Measurements from ENCODE around the gene ULBP2. TPM values are rescaled to one million over a fixed set of nuclear protein-coding genes. Genes with fewer than 3 reads are reported as not detected.

ULBP2 gene
- polyA plus RNA-seq, 1 donor (not counting 4 experiments of a cell fraction or from before 2014, with no cell fraction given), result 11.8 TPM

GRCh38 chr6:149950423-149950822, 8.6 kb downstream of the ULBP2 start:
- dilution Hi-C loops (cut with MboI; ENCODE audit: extremely low pct_ligation_motif_present, low sequenced_read_pairs), result no loop called here
- H3K4me3 ChIP-seq (ENCODE audit: control insufficient read depth in 2 of 3, extremely low read depth in 1 of 3, insufficient read depth in 2 of 3, low read depth in 1 of 3, low read length in 3 of 3), result no peak overlapping the region
- peaks cover 43% of the 10 kb centered on the region for H3K27me3 ChIP-seq (ENCODE audit: control insufficient read depth, extremely low read depth, insufficient read depth, low read length)
- H3K4me1 ChIP-seq (ENCODE audit: control insufficient read depth, extremely low read depth, insufficient read depth, low read length), result no peaks in the 10 kb centered on the region
- no peak overlapping the region for H3K9ac ChIP-seq (ENCODE audit: control insufficient read depth, extremely low read depth, insufficient read depth, low read length)
- H2AFZ ChIP-seq (ENCODE audit: control insufficient read depth, low read length), result no peak overlapping the region
- no peak overlapping the region for H3K4me2 ChIP-seq (ENCODE audit: control insufficient read depth, extremely low read depth, insufficient read depth, low read depth, low read length)
- FAIRE-seq, result no peak
- H3K9me3 ChIP-seq (ENCODE audit: control insufficient read depth, low read depth, low read length), result no peaks in the 10 kb centered on the region
- H3K36me3 ChIP-seq (ENCODE audit: control insufficient read depth in 2 of 2, extremely low read depth in 1 of 2, insufficient read depth in 2 of 2, low read length in 2 of 2), result peaks cover 0 to 2% of the 10 kb centered on the region in 2 experiments
- H3K79me2 ChIP-seq (ENCODE audit: control insufficient read depth, insufficient read depth, low read length), result no peaks in the 10 kb centered on the region
- no peak overlapping the region for H3K27ac ChIP-seq (ENCODE audit: control insufficient read depth, insufficient read depth, low read length)
- no peaks in the 10 kb centered on the region for H4K20me1 ChIP-seq (ENCODE audit: control insufficient read depth, extremely low read depth, insufficient read depth, low read length)
- no peaks in the 10 kb centered on the region for H3K9me1 ChIP-seq (ENCODE audit: control insufficient read depth, extremely low read depth, insufficient read depth, low read length)
- TF ChIP-seq CTCF (optimal IDR thresholded peaks at IDR 0.05 in 1 of 3, IDR thresholded peaks at IDR 0.05 in 1 of 3, conservative IDR thresholded peaks at IDR 0.05 in 1 of 3; ENCODE audit: extremely low read depth in 1 of 3, insufficient read depth in 2 of 3, low read length in 3 of 3), result no peak
- TF ChIP-seq EZH2 (IDR thresholded peaks at IDR 0.05; ENCODE audit: low read length), result no peak
- DNase-seq (ENCODE audit: low read depth, low spot score), result no peak

GRCh38 chr6:149951096-149951495, 9.3 kb downstream of the ULBP2 start:
- no peaks in the 10 kb centered on the region for H3K9me1 ChIP-seq (ENCODE audit: control insufficient read depth, extremely low read depth, insufficient read depth, low read length)
- dilution Hi-C loops (cut with MboI; ENCODE audit: extremely low pct_ligation_motif_present, low sequenced_read_pairs), result no loop called here
- no peaks in the 10 kb centered on the region for H4K20me1 ChIP-seq (ENCODE audit: control insufficient read depth, extremely low read depth, insufficient read depth, low read length)
- H3K9ac ChIP-seq (ENCODE audit: control insufficient read depth, extremely low read depth, insufficient read depth, low read length), result no peak overlapping the region
- H3K36me3 ChIP-seq (ENCODE audit: control insufficient read depth in 2 of 2, extremely low read depth in 1 of 2, insufficient read depth in 2 of 2, low read length in 2 of 2), result peaks cover 0 to 2% of the 10 kb centered on the region in 2 experiments
- H3K4me3 ChIP-seq (ENCODE audit: control insufficient read depth in 2 of 3, extremely low read depth in 1 of 3, insufficient read depth in 2 of 3, low read depth in 1 of 3, low read length in 3 of 3), result no peak overlapping the region
- H3K4me2 ChIP-seq (ENCODE audit: control insufficient read depth, extremely low read depth, insufficient read depth, low read depth, low read length), result no peak overlapping the region
- no peak for TF ChIP-seq EZH2 (IDR thresholded peaks at IDR 0.05; ENCODE audit: low read length)
- TF ChIP-seq CTCF (optimal IDR thresholded peaks at IDR 0.05 in 1 of 3, IDR thresholded peaks at IDR 0.05 in 1 of 3, conservative IDR thresholded peaks at IDR 0.05 in 1 of 3; ENCODE audit: extremely low read depth in 1 of 3, insufficient read depth in 2 of 3, low read length in 3 of 3), result no peak
- H3K79me2 ChIP-seq (ENCODE audit: control insufficient read depth, insufficient read depth, low read length), result no peaks in the 10 kb centered on the region
- DNase-seq (ENCODE audit: low read depth, low spot score) (no peak), FAIRE-seq (no peak)
- peaks cover 47% of the 10 kb centered on the region for H3K27me3 ChIP-seq (ENCODE audit: control insufficient read depth, extremely low read depth, insufficient read depth, low read length)
- H3K9me3 ChIP-seq (ENCODE audit: control insufficient read depth, low read depth, low read length), result no peaks in the 10 kb centered on the region
- H2AFZ ChIP-seq (ENCODE audit: control insufficient read depth, low read length), result no peak overlapping the region
- H3K27ac ChIP-seq (ENCODE audit: control insufficient read depth, insufficient read depth, low read length), result no peak overlapping the region
- no peaks in the 10 kb centered on the region for H3K4me1 ChIP-seq (ENCODE audit: control insufficient read depth, extremely low read depth, insufficient read depth, low read length)

Measured in keratinocyte (primary cell).